ENCODE measurements around the gene GATM.

GRCh38 chr15:45338417-45338816 is 39.9 kb downstream of the GATM start:
- no peak for TF ChIP-seq CTCF (IDR thresholded peaks at IDR 0.05)
- no peak for TF ChIP-seq POLR2AphosphoS5 (IDR thresholded peaks at IDR 0.05)
- no peak for TF ChIP-seq POLR2A (IDR thresholded peaks at IDR 0.05)
